Activated CD8-positive, alpha-beta memory T cell treated with anti-CD3 and anti-CD28 coated beads, Interleukin-2, amount 50 U/mL, for 48 hours (primary cell): ENCODE data around the gene INTS6.

Experiments used
- DNase-seq: peaks from one replicate; pipeline ENCODE4 v3.0.0-alpha.2; 2020

INTS6 gene

GRCh38 chr13:51452361-51453206 lies at the start of gene INTS6:
TSS of gene INTS6 (minus strand) at chr13:51453036. CDS start at chr13:51452525, 511 bp downstream.
- DNase-seq, result peak; percentile 97

GRCh38 chr13:51502153-51502651 lies 49.4 kb upstream of the INTS6 start:
- DNase-seq, result peak; percentile 58

- DNase-seq, result no peak
Observed at GRCh38 chr13:51501592-51502152, 48.8 kb upstream of the INTS6 start.

- DNase-seq, result no peak
Observed at GRCh38 chr13:51501096-51501495, 48.3 kb upstream of the INTS6 start.

- DNase-seq, result no peak
Observed at GRCh38 chr13:51500687-51501086, 47.9 kb upstream of the INTS6 start.

- DNase-seq, result no peak
Observed at GRCh38 chr13:51499841-51500240, 47.0 kb upstream of the INTS6 start.

- DNase-seq, result no peak
Observed at GRCh38 chr13:51495316-51495715, 42.5 kb upstream of the INTS6 start.

- DNase-seq, result no peak
Observed at GRCh38 chr13:51494156-51494555, 41.3 kb upstream of the INTS6 start.

GRCh38 chr13:51488212-51488611 lies 35.4 kb upstream of the INTS6 start:
- no peak for DNase-seq

- DNase-seq, result no peak
Observed at GRCh38 chr13:51481656-51482055, 28.8 kb upstream of the INTS6 start.

GRCh38 chr13:51479199-51479523 lies 26.3 kb upstream of the INTS6 start:
- no peak for DNase-seq

GRCh38 chr13:51478418-51479198 lies 25.8 kb upstream of the INTS6 start:
- no peak for DNase-seq

GRCh38 chr13:51477653-51478324 lies 25.0 kb upstream of the INTS6 start:
- DNase-seq, result no peak

GRCh38 chr13:51477149-51477548 lies 24.3 kb upstream of the INTS6 start:
- no peak for DNase-seq

GRCh38 chr13:51475727-51476501 lies 23.1 kb upstream of the INTS6 start:
- DNase-seq, result no peak

GRCh38 chr13:51469790-51470189 lies 17.0 kb upstream of the INTS6 start:
- no peak for DNase-seq

- DNase-seq, result no peak
Observed at GRCh38 chr13:51467730-51468129, 14.9 kb upstream of the INTS6 start.

GRCh38 chr13:51465124-51465523 lies 12.3 kb upstream of the INTS6 start:
- no peak for DNase-seq

- DNase-seq, result no peak
Observed at GRCh38 chr13:51457086-51457815, 4.4 kb upstream of the INTS6 start.

- no peak for DNase-seq
Observed at GRCh38 chr13:51456510-51456909, 3.7 kb upstream of the INTS6 start.

- DNase-seq, result no peak
Observed at GRCh38 chr13:51455532-51455931, 2.7 kb upstream of the INTS6 start.
